Keratinocyte (primary cell): Measurements from ENCODE around the gene LTC4S.

Experiments used
- EZH2 ChIP-seq: IDR thresholded peaks from one replicate; pipeline ENCODE4 v1.6.1; 2012; ENCODE audit warnings: inconsistent platforms, mild to moderate bottlenecking, low read length, moderate library complexity
- TF ChIP-seq, protein P1 (sequence below), 3 experiments: IDR thresholded peaks in 1 of 3; conservative IDR thresholded peaks in 1 of 3; optimal IDR thresholded peaks in 1 of 3; 2 replicates in 2 of 3; 3 replicates in 1 of 3; pipeline versions ENCODE3 to v1.5.1; 2011; ENCODE audit warnings: low read length in 3 of 3, mild to moderate bottlenecking in 3 of 3, moderate library complexity in 2 of 3, control low read depth in 1 of 3, inconsistent platforms in 1 of 3; ENCODE audit not compliant: insufficient read depth in 2 of 3; ENCODE audit errors: extremely low read depth in 1 of 3

DNA sequence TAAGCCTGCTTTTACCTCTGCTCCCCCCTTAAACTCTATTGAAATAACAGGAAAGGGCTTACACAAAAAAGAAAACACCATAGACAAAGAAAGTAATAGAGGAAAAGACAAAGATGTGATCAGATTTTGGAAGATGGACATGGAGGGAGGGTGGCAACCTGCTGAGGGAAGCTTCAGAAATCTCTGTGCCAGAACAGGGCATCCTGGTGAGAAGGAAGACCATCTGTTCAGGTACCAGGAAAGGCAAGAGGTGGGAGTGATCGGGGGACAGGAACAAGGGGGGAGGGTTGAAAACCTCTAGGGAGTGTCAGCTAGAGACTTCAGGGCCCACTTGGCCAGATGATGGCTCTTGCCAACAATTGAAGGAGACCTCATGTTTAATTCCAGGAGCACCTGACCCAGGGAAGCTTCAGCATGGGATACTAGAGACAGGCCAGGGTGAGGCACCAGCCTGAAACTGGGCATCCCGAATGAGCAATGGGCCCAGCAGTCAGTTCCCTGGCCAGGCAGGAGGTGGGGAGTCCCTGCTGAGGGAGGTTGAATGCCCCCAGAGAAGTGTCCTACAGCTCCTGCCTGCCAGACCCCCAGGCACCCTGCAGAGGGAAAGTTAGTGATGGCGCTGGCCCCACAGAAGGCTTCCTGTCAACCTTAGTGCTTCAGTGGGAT, 35.1 kb downstream of the LTC4S start:
- TF ChIP-seq, protein P1, sequence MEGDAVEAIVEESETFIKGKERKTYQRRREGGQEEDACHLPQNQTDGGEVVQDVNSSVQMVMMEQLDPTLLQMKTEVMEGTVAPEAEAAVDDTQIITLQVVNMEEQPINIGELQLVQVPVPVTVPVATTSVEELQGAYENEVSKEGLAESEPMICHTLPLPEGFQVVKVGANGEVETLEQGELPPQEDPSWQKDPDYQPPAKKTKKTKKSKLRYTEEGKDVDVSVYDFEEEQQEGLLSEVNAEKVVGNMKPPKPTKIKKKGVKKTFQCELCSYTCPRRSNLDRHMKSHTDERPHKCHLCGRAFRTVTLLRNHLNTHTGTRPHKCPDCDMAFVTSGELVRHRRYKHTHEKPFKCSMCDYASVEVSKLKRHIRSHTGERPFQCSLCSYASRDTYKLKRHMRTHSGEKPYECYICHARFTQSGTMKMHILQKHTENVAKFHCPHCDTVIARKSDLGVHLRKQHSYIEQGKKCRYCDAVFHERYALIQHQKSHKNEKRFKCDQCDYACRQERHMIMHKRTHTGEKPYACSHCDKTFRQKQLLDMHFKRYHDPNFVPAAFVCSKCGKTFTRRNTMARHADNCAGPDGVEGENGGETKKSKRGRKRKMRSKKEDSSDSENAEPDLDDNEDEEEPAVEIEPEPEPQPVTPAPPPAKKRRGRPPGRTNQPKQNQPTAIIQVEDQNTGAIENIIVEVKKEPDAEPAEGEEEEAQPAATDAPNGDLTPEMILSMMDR (optimal IDR thresholded peaks at IDR 0.05 in 1 of 3, IDR thresholded peaks at IDR 0.05 in 1 of 3, conservative IDR thresholded peaks at IDR 0.05 in 1 of 3; ENCODE audit: extremely low read depth in 1 of 3, insufficient read depth in 2 of 3, low read length in 3 of 3), result no peak
- TF ChIP-seq EZH2, result no peak
